GDM1 (cell line): ENCODE measurements around the gene PSD2.

Source experiments
- DNase-seq: peaks from one replicate; lab custom pipeline; 2025; lab: John Stamatoyannopoulos, UW

Gene PSD2

GRCh38 chr5:139763280-139763929 lies 32.2 kb upstream of the PSD2 start:
- DNase-seq: no peak

GRCh38 chr5:139763930-139764791 lies 31.4 kb upstream of the PSD2 start:
- DNase-seq: no peak

GRCh38 chr5:139764886-139765408 lies 30.7 kb upstream of the PSD2 start:
- DNase-seq: no peak

- DNase-seq: peak; percentile 76
Observed at GRCh38 chr5:139765409-139766217, 30.0 kb upstream of the PSD2 start.

- DNase-seq: no peak
Observed at GRCh38 chr5:139767960-139768359, 27.6 kb upstream of the PSD2 start.

DNA sequence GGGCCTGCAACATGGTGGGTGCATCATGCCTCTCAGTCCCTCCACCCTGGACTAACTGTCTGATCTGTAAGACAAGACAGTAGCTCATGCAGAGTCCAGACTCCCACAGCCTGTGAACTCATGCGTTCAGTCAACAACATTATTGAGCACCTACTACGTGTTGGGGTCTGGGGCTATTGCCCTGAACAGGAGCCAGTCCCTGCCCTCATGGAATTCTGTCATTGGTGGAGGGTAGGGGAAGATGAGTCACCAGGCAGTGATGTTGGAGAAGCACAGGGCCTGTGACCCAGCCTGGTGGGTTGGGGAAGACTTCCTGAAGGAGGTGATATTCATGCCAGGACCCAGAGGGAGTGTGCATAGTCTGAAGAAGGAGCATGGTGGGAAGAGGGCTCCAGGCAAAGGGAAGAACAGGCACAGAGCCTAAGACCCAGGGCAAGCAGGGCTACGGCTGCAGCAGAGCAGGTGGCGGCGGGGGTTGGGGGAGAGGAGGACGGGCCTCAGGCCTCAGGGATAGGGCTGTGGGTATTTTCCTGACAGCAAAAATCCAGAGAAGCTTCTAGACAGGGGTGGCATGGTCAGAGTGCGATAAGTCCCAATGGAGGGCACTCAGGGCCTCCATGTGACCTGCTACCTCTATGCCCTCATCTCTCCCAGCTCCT lies 26.7 kb upstream of the PSD2 start:
- no peak for DNase-seq

DNA sequence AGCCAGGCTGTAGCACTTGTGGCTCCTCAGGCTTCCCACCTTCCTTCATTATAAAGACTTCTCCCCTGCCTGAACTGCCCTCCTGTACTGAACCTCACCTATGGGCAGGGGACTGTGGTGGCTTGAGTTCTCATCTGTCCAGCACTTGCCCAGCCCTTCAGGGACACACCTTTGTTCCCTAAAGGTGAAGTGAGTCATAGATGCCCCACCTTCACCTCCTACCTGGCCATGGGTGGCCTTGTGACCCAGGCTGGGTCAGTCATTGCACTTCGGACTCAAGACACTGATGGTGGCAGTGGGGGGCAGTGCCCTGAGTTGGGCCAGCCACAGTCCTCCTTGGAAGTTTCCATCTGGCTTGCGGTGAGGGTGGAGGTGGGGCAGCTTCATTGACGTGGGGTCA lies 26.1 kb upstream of the PSD2 start:
- DNase-seq: no peak

- no peak for DNase-seq
Observed at GRCh38 chr5:139770722-139771121, 24.9 kb upstream of the PSD2 start.

DNA sequence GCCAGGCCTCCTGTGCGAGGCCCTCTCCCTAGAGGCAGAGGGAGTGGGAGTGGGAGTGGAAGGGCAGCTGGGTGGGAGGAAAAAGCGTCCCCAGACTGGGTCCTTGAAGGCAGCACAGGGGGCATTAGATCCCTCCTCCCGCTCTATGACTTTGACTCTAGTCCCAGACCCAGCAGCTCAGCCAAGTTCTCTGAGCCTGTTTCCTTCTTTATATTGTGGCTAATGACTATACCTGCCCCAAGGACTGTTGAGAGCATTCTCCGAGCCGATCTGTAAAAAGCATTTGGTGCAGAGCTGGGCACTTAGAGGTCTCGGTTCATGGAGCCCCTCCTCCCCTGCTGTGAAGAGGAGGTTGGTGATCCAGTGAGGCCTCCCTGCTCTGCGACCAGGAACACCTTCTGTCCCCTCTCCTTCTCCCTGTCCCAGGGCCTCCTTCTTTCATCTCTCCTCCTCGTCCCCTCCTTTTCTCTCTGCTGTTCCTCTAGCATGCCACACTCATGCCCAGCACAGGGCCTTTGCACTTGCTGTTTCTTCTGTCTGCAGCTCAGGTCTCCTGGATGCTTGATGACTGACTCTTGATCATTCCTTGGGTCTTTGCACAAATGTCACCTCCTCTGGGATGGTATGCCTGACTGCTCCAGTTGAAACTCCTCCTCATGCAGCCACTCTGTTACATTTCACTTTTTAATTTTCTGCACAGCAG lies 23.4 kb upstream of the PSD2 start:
- no peak for DNase-seq

- DNase-seq: no peak
Observed at GRCh38 chr5:139772927-139773690, 22.5 kb upstream of the PSD2 start.

DNA sequence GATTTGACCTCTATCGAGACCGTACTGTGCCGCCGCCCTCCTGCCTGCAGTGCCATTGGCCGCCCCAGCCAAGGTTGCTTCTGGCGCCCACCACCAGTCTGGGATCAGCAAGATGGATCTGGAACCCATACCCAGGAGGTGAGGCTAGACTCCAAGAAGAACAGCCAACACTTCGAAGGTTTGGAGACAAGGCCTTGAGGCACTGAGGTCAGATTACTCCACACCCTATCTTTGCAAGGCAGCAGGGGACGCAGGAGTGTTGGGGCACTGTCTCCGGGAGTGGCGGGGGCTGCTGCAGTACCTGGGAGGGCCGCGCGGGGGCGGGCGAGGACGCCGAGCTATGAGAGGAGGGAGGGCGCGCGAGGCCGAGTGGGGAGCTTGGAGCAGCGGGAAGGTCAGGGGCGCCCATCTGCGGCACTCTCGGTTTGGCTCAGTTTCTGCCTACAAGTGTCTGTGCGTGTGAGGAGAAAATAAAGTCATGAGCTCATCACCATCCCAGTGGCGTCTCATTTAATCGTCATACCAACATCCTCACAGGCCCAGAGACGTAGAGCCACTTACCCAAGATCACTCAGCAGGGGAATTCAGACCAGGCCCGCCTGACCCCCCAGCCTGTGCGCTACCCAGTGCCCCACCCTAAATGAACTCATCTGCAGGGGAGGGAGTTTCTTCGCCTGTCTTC lies 20.5 kb upstream of the PSD2 start:
- DNase-seq: peak; percentile 33

DNA sequence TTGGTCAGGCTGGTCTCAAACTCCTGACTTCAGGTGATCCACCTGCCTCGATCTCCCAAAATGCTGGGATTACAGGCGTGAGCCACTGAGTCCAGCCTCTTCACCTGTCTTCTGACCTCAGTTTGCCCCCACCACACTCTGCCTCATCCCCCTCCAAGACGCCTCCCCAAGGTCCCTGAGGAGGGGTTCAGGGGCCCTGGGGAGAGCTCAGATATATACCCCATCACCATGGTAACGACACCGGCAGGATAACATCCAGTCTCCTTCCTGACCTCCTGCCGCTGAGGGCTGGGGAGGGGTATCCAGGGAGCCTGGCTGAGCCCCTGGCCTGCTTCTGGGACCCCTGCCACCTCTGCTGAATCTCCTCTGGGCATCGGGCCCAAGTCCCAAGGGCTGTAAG lies 19.7 kb upstream of the PSD2 start:
- no peak for DNase-seq

GRCh38 chr5:139776861-139777260 lies 18.7 kb upstream of the PSD2 start:
- DNase-seq: no peak

- no peak for DNase-seq
Observed at GRCh38 chr5:139783436-139783965, 12.1 kb upstream of the PSD2 start.

DNA sequence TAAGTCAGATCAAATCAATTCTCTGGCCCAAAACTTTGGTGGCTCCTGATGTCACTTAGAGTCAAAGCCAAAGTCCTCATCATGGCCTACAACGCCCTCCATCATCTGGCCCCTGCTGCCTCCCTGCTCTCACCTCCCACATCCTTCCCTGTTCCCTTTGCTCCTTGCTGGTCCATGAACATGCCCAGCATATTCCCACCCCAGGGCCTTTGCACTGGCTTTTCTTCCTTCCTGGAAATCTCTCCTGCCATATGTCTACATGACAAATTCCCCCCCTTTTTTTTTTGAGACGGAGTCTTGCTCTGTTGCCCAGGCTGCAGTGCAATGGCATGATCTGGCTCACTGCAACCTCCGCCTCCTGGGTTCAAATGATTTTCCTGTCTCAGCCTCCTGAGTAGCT lies 11.1 kb upstream of the PSD2 start:
- DNase-seq: no peak

- no peak for DNase-seq
Observed at GRCh38 chr5:139787257-139787567, 8.4 kb upstream of the PSD2 start.

DNA sequence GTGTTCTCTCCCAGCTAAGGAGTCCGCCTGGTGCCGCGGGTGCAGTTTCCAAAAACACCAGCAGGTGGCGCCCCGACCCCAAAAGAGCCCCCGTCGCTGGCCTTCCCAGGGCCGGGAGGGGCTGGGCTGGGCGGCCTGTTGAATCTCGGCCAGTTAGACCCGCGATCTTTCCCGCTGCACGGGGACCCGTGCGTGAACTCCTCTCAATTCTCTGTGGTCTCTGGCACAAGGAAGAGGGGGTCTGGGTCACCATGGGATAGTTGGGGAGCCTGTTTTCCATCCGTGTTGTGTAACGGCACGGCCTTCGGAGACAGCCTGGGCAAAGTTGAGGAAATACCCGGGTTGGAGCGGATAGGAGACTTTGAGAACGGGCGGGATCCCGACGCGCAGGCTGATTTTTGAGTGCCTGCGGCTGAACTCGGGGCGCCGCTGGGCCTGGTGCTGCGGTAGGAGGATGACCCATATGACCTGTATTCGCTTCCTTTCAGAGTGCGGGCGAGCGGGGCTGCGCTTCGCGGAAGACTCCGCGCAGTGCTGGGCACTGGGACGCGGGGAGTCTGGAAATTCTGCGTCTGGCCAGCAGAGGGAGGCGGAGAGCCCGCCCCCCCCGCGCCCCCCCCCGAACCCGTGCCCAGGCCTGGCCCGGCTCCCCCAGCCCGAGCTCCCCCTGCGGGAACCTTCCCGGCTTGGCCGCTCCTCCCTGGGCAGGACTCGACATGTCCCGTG lies 7.9 kb upstream of the PSD2 start:
- DNase-seq: peak; percentile 34

GRCh38 chr5:139788294-139788910 lies 7.2 kb upstream of the PSD2 start:
- DNase-seq: no peak
